HEK293T (cell line): ENCODE measurements around the gene IGF2.

Source experiments
- CTCF ChIA-PET: fragments of 350-600 bp; formaldehyde crosslinking; extraction: SDS; loops from one replicate; lab custom pipeline; 2021; ENCODE audit warnings: antibody characterized with exemption, inconsistent platforms; lab: Yijun Ruan, JAX
- POLR2A ChIA-PET: fragments of 350-600 bp; formaldehyde crosslinking; extraction: SDS; loops from one replicate; lab custom pipeline; 2020; ENCODE audit warnings: antibody characterized with exemption, inconsistent platforms; lab: Yijun Ruan, JAX
- DNase-seq: peaks from one replicate; pipeline ENCODE4 v3.0.0; 2012; ENCODE audit warnings: mixed read lengths; ENCODE audit errors: extremely low spot score
- ARNT ChIP-seq: fragments of 450-650 bp; IDR thresholded peaks from 2 replicates; pipeline ENCODE4 v1.6.1; 2017; ENCODE audit warnings: mild to moderate bottlenecking
- BHLHE40 ChIP-seq: fragments of 450-650 bp; IDR thresholded peaks from 2 replicates; pipeline ENCODE4 v1.6.1; 2016; ENCODE audit warnings: mild to moderate bottlenecking, moderate library complexity, borderline replicate concordance
- CTBP1 ChIP-seq: fragments of 450-650 bp; IDR thresholded peaks from 2 replicates; pipeline ENCODE4 v1.6.1; 2016; ENCODE audit warnings: borderline replicate concordance
- ELF4 ChIP-seq: fragments of 450-650 bp; IDR thresholded peaks from 2 replicates; pipeline ENCODE4 v1.6.1; 2017; ENCODE audit warnings: antibody characterized with exemption
- FOXA1 ChIP-seq: fragments of 450-650 bp; IDR thresholded peaks from 2 replicates; pipeline ENCODE4 v1.6.1; 2016; ENCODE audit warnings: mild to moderate bottlenecking
- FOXK2 ChIP-seq: fragments of 450-650 bp; IDR thresholded peaks from 2 replicates; pipeline ENCODE4 v1.6.1; 2016; ENCODE audit warnings: mild to moderate bottlenecking
- FOXM1 ChIP-seq: fragments of 450-650 bp; IDR thresholded peaks from 2 replicates; pipeline ENCODE4 v1.6.1; 2017; ENCODE audit warnings: mild to moderate bottlenecking, borderline replicate concordance
- HDGF ChIP-seq: fragments of 450-650 bp; IDR thresholded peaks from 2 replicates; pipeline ENCODE4 v1.6.1; 2017; ENCODE audit warnings: antibody characterized with exemption, borderline replicate concordance
- L3MBTL2 ChIP-seq: fragments of 450-650 bp; conservative IDR thresholded peaks from 2 replicates; pipeline ENCODE4 v1.6.1; 2016; ENCODE audit warnings: mild to moderate bottlenecking
- LEF1 ChIP-seq: fragments of 450-650 bp; IDR thresholded peaks from 2 replicates; pipeline ENCODE4 v1.6.1; 2017; ENCODE audit warnings: mild to moderate bottlenecking, borderline replicate concordance
- NFRKB ChIP-seq: fragments of 450-650 bp; IDR thresholded peaks from 2 replicates; pipeline ENCODE4 v1.6.1; 2016; ENCODE audit warnings: mild to moderate bottlenecking, moderate library complexity
- PKNOX1 ChIP-seq: fragments of 450-650 bp; IDR thresholded peaks from 2 replicates; pipeline ENCODE4 v1.6.1; 2016
- SP1 ChIP-seq: fragments of 450-650 bp; IDR thresholded peaks from 2 replicates; pipeline ENCODE4 v1.6.1; 2017
- SUZ12 ChIP-seq: fragments of 450-650 bp; IDR thresholded peaks from 2 replicates; pipeline ENCODE4 v1.6.1; 2016; ENCODE audit warnings: mild to moderate bottlenecking
- TARDBP ChIP-seq: fragments of 450-650 bp; IDR thresholded peaks from 2 replicates; pipeline ENCODE4 v1.6.1; 2016
- ZNF384 ChIP-seq: fragments of 450-650 bp; IDR thresholded peaks from 2 replicates; pipeline ENCODE4 v1.6.1; 2016

IGF2 gene

GRCh38 chr11:2102883-2103213 is 36.3 kb downstream of the IGF2 start:
- TF ChIP-seq ZNF384 (no peak), FOXA1 (no peak), CTBP1 (no peak), LEF1 (no peak), PKNOX1 (no peak), SUZ12 (no peak), HDGF (no peak), ARNT (no peak), TARDBP (no peak), NFRKB (no peak)
- no peak for DNase-seq
- ChIA-PET CTCF (no interaction called here), POLR2A (no interaction called here)

- POLR2A ChIA-PET = no interaction called here
- no peak for DNase-seq
- CTCF ChIA-PET = no interaction called here
- TF ChIP-seq FOXK2 (no peak), ARNT (no peak), SP1 (no peak), ZNF384 (no peak), HDGF (no peak), L3MBTL2 (no peak), NFRKB (no peak), SUZ12 (no peak), BHLHE40 (no peak), ELF4 (no peak), TARDBP (no peak), LEF1 (no peak), PKNOX1 (no peak), CTBP1 (no peak), FOXM1 (no peak), FOXA1 (no peak)
These were observed 36.9 kb downstream of the IGF2 start for GRCh38 chr11:2102132-2102882.

GRCh38 chr11:2101171-2101675 is 38.0 kb downstream of the IGF2 start:
- ChIA-PET POLR2A (no interaction called here), CTCF (no interaction called here)
- no peak for TF ChIP-seq ZNF384
- no peak for TF ChIP-seq LEF1
- TF ChIP-seq BHLHE40 = no peak
- no peak for TF ChIP-seq ELF4
- TF ChIP-seq ARNT = no peak
- TF ChIP-seq SUZ12 = no peak
- TF ChIP-seq HDGF = no peak
- TF ChIP-seq FOXK2 = no peak
- TF ChIP-seq NFRKB = no peak
- TF ChIP-seq CTBP1 = no peak
- TF ChIP-seq TARDBP = no peak
- TF ChIP-seq FOXA1 = no peak
- no peak for TF ChIP-seq L3MBTL2
- no peak for TF ChIP-seq FOXM1
- no peak for TF ChIP-seq PKNOX1
- no peak for DNase-seq

GRCh38 chr11:2100361-2101170 is 38.6 kb downstream of the IGF2 start:
- TF ChIP-seq ARNT = no peak
- no peak for TF ChIP-seq SUZ12
- TF ChIP-seq LEF1 = no peak
- no peak for TF ChIP-seq NFRKB
- TF ChIP-seq FOXM1 = no peak
- no peak for TF ChIP-seq HDGF
- TF ChIP-seq FOXA1 = no peak
- no peak for TF ChIP-seq L3MBTL2
- TF ChIP-seq ELF4 = no peak
- ChIA-PET POLR2A (no interaction called here), CTCF (no interaction called here)
- DNase-seq = no peak

- DNase-seq = no peak
- TF ChIP-seq NFRKB = no peak
- no peak for TF ChIP-seq ZNF384
- TF ChIP-seq SUZ12 = no peak
- TF ChIP-seq FOXA1 = no peak
- TF ChIP-seq L3MBTL2 = no peak
- TF ChIP-seq ARNT = no peak
- no peak for TF ChIP-seq FOXM1
- no peak for TF ChIP-seq FOXK2
- no peak for TF ChIP-seq CTBP1
- TF ChIP-seq ELF4 = no peak
- no peak for TF ChIP-seq HDGF
- no peak for TF ChIP-seq SP1
- TF ChIP-seq LEF1 = no peak
- no peak for TF ChIP-seq PKNOX1
- TF ChIP-seq BHLHE40 = no peak
- TF ChIP-seq TARDBP = no peak
- POLR2A ChIA-PET = no interaction called here
- CTCF ChIA-PET = no interaction called here
These were observed 39.5 kb downstream of the IGF2 start for GRCh38 chr11:2099516-2100349.
